ENCODE measurements around the gene ASAP3.

ASAP3 gene

GRCh38 chr1:23433122-23433521, 50.9 kb downstream of the ASAP3 start:
- POLR2A ChIA-PET = no interaction called here
- no peaks in the 10 kb centered on the region for H3K9me3 ChIP-seq (ENCODE audit: control insufficient read depth, insufficient read depth, low read depth, low read length)
- CTCF ChIA-PET = interaction anchor here (1.0 kb wide), 1 partner anchor 10 kb away, joined by 3 read pairs; no protein-coding TSS in a partner anchor
- H3K4me1 ChIP-seq (ENCODE audit: control insufficient read depth, insufficient read depth, low read length) = no peaks in the 10 kb centered on the region
- no peak overlapping the region for H3K27ac ChIP-seq (ENCODE audit: extremely low read depth, low read depth, low read length)
- peaks cover 0 to 96% of the 10 kb centered on the region in 2 experiments; a peak in 1 of 3 replicates for H3K36me3 ChIP-seq (ENCODE audit: control insufficient read depth in 2 of 2, insufficient read depth in 1 of 2, low read length in 2 of 2)
- no peak for TF ChIP-seq ZNF660 (tag by site-specific recombination; IDR thresholded peaks at IDR 0.05)
- no peak for TF ChIP-seq SCRT1 (tag by site-specific recombination; IDR thresholded peaks at IDR 0.05; ENCODE audit: borderline replicate concordance)
- TF ChIP-seq TRIM28 (IDR thresholded peaks at IDR 0.05; ENCODE audit: borderline replicate concordance, low read length) = no peak
- no peak for TF ChIP-seq ZNF596 (tag by site-specific recombination; IDR thresholded peaks at IDR 0.05)
- TF ChIP-seq ZNF843 (tag by site-specific recombination; IDR thresholded peaks at IDR 0.05) = no peak
- no peak for TF ChIP-seq ZNF292 (tag by site-specific recombination; IDR thresholded peaks at IDR 0.05; ENCODE audit: borderline replicate concordance, low read depth)
- TF ChIP-seq ELK4 (IDR thresholded peaks at IDR 0.05; ENCODE audit: borderline replicate concordance, low read depth, low read length) = no peak
- no peak for TF ChIP-seq ZNF664 (tag by site-specific recombination; IDR thresholded peaks at IDR 0.05)
- no peak for TF ChIP-seq ZFP37 (tag by site-specific recombination; IDR thresholded peaks at IDR 0.05)
- TF ChIP-seq ZNF391 (tag by site-specific recombination; IDR thresholded peaks at IDR 0.05; ENCODE audit: borderline replicate concordance, low read depth) = no peak
- TF ChIP-seq BCL11B (tag by site-specific recombination; IDR thresholded peaks at IDR 0.05; ENCODE audit: low read depth) = no peak
- no peak for TF ChIP-seq ZNF777 (tag by site-specific recombination; IDR thresholded peaks at IDR 0.05; ENCODE audit: borderline replicate concordance)
- TF ChIP-seq ZNF433 (tag by site-specific recombination; IDR thresholded peaks at IDR 0.05; ENCODE audit: low read depth) = no peak
- TF ChIP-seq ZBTB7A (tag by site-specific recombination; IDR thresholded peaks at IDR 0.05; ENCODE audit: low read depth) = no peak
- TF ChIP-seq CTCF (tag by site-specific recombination; IDR thresholded peaks at IDR 0.05) = no peak
- no peak overlapping the region for H3K4me3 ChIP-seq (ENCODE audit: low read depth, low read length)

GRCh38 chr1:23431431-23431830, 52.5 kb downstream of the ASAP3 start:
- H3K36me3 ChIP-seq (ENCODE audit: control insufficient read depth in 2 of 2, insufficient read depth in 1 of 2, low read length in 2 of 2) = peaks cover 0 to 82% of the 10 kb centered on the region in 2 experiments; a peak in 1 of 3 replicates
- no peaks in the 10 kb centered on the region for H3K4me1 ChIP-seq (ENCODE audit: control insufficient read depth, insufficient read depth, low read length)
- no peak for TF ChIP-seq TSHZ1 (tag by site-specific recombination; IDR thresholded peaks at IDR 0.05; ENCODE audit: borderline replicate concordance)
- TF ChIP-seq RBAK (tag by site-specific recombination; IDR thresholded peaks at IDR 0.05) = no peak
- TF ChIP-seq ZNF660 (tag by site-specific recombination; IDR thresholded peaks at IDR 0.05) = peak; percentile 98
- no peak for TF ChIP-seq ZBTB21 (tag by site-specific recombination; IDR thresholded peaks at IDR 0.05)
- TF ChIP-seq HOXA7 (CRISPR knock-in tag; IDR thresholded peaks at IDR 0.05; ENCODE audit: borderline replicate concordance) = no peak
- no peak for TF ChIP-seq OSR2 (tag by site-specific recombination; IDR thresholded peaks at IDR 0.05)
- no peak overlapping the region for H3K27ac ChIP-seq (ENCODE audit: extremely low read depth, low read depth, low read length)
- POLR2A ChIA-PET = no interaction called here
- H3K9me3 ChIP-seq (ENCODE audit: control insufficient read depth, insufficient read depth, low read depth, low read length) = no peaks in the 10 kb centered on the region
- CTCF ChIA-PET = no interaction called here
- H3K4me3 ChIP-seq (ENCODE audit: low read depth, low read length) = no peak overlapping the region
